ENCODE results near the gene WDR81.
A peak's percentile ranks its signal among the peaks of the same experiment; 100 is the strongest.

The WDR81 gene

GRCh38 chr17:1713878-1714426 is 10.6 kb upstream of the WDR81 start:
- DNase-seq: no peak

GRCh38 chr17:1714427-1714979 is 10.0 kb upstream of the WDR81 start:
- DNase-seq: peak; percentile 91

- peak; percentile 85 for DNase-seq
These were observed 9.3 kb upstream of the WDR81 start for GRCh38 chr17:1714980-1715802.

- DNase-seq: no peak
These were observed 8.8 kb upstream of the WDR81 start for GRCh38 chr17:1715803-1716075.

GRCh38 chr17:1716076-1716911 is 8.2 kb upstream of the WDR81 start:
- DNase-seq: peak; percentile 100

GRCh38 chr17:1716912-1717695 is 7.4 kb upstream of the WDR81 start:
- DNase-seq: peak; percentile 99

- no peak for DNase-seq
These were observed 5.9 kb upstream of the WDR81 start for GRCh38 chr17:1718362-1719165.

- peak; percentile 63 for DNase-seq
These were observed 3.6 kb upstream of the WDR81 start for GRCh38 chr17:1720856-1721386.

GRCh38 chr17:1722022-1722421 is 2.5 kb upstream of the WDR81 start:
- DNase-seq: peak; percentile 49

GRCh38 chr17:1724869-1725641 is 551 bp downstream of the WDR81 start:
- DNase-seq: peak; percentile 47

GRCh38 chr17:1725642-1726511 is 1.4 kb downstream of the WDR81 start:
- DNase-seq: no peak

GRCh38 chr17:1726626-1727257 is 2.2 kb downstream of the WDR81 start:
- no peak for DNase-seq

GRCh38 chr17:1727258-1727789 is 2.8 kb downstream of the WDR81 start:
- DNase-seq: no peak

- no peak for DNase-seq
These were observed 3.5 kb downstream of the WDR81 start for GRCh38 chr17:1727876-1728630.

GRCh38 chr17:1729966-1730325 is 5.4 kb downstream of the WDR81 start:
- no peak for DNase-seq

GRCh38 chr17:1730326-1731193 is 6.1 kb downstream of the WDR81 start:
- DNase-seq: no peak

- no peak for DNase-seq
These were observed 6.6 kb downstream of the WDR81 start for GRCh38 chr17:1731194-1731506.
